T follicular helper cell (primary cell): ENCODE measurements around the gene PLXNA4.

ENCODE experiments used
- DNase-seq: peaks from one replicate; pipeline ENCODE4 v3.0.0-alpha.2; 2020; ENCODE audit warnings: low read depth

PLXNA4 gene

DNA sequence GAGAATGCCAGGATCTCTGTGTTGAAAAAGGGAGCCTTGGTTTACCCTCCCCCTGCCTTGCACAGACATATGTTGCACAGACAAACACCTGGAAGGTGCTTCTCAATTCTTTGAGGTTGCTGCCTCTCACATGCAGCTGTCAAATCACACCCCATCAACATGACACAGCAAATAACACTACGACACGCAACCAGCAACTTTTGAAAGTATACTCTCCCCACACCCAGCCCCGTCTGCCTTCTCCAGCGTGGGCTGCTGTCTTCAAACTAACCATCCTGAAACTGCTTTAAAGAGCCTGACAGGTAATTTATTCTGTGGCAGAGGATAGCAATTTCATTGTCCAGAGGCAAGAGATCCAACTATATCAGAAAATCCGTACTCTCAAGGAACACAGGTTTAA is 136.1 kb downstream of the PLXNA4 start:
- no peak for DNase-seq

DNA sequence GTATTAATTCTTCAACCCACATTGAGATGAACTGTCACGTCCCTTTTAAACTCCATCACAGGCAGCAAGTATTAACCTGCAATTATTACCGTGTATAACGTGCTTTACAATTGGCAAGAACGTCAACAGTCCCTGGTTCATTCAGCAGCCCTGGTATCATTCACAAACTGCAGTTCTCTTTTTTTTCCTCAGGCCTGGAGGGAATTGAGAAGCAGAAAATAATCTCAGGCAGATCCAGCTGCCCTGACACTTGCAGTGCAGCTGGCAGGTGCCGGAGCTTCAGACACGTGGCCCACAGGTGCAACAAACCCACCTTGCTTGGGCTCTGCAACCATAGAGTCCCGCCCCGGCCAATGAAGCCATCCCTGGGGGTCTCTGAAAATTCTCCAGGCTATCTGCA is 137.3 kb downstream of the PLXNA4 start:
- DNase-seq: no peak

DNA sequence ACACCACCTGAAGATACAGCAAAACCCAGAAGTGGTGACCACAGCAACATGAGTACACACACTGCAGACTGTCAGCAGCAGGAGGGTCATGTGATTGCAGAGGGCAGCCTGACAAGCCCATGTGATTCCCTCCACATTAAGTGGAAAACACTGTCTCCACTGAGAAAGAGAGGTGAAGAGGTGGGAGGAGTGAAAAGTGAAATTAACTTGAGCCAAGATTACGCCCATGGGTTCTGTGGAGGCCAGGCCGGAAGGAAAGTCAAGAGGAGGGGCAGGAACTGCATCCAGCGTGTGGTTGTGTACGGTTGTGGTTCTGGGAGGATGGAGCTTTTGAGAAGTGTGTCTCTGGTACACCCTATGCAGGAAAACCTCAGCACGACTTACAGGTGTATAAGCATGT is 138.5 kb downstream of the PLXNA4 start:
- DNase-seq: no peak

DNA sequence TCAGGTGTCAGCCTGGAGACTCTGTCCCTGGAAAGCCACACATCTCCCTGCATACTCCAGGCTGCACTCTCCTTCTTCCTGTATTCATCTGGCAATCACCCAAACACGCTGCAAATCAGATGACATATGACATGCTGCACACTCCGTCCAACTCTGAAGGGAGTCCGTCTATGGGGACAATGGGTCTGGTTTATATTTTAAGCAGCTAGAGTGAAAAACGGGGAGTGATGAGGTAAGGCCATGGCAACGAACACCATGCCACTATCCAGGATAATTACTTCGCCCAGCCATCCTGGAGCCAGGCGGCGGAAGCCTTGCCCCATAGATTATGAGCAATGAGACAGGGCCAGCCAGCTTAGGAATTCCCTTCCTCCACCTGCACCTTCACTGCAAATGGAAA is 140.1 kb downstream of the PLXNA4 start:
- DNase-seq: no peak

DNA sequence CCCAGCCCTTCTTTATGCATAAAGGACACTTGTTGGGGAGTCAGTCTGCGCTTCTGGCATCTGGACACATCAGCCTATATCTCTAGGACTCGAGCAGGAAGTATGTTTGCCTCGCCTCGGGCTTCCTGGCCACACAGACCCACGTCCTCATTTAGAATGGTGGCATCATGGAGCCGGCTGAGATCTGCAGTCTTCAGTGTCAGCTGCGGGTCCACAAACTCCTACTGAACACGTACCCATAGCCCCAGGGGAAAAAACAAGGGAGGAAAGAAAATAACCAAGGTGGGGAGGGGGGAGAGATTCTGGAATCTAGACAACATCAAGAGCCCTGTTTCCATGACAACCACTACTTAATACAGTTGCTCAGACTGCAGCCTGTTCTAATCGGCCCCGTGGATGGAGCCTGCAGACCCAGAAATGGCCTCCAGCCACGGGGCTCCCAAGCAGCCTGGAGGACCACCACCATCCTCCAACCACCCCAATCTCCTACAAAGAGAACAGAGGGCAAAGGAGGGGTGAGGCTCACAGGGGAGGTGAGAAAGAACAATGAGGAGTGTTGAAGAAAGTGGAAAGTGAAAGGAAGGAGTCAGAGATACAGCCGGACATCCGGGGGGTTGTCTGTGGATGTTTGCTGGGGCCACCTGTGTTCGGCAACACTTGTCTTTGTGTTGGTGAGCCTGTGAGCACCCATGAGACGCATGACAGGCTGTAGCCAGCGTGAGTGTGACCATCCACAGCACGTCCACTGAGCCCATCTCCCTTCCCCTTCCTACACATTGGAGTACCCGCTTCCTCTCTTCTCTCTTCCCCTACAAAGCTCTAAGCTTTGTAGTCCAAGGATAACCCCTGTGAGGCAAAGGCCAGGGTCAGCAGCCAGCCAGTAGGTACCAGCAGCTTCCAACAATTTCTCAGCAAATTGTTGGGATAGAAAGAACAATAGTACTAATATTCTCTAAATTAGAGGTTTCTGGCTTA is 141.0 kb downstream of the PLXNA4 start:
- no peak for DNase-seq

DNA sequence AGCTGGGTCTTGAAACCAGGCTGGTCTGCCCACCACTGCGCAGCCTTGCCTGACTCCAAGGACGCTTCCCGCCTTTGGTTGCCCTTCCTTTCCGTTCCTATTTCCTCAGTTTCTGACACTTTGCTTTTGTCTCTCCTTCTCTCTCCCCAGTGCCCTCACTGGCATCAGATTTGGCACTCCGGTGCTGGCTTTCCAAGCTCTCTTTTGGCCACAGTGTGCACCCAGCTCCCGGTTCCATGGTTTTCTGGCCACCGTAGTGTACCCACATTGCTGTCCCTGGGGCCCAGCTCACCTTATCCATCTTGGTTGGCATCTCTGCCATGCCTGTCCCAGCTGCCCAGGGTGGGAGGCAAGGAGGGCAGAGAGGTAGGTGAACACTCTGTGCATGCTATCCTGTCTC is 142.2 kb downstream of the PLXNA4 start:
- DNase-seq: no peak

DNA sequence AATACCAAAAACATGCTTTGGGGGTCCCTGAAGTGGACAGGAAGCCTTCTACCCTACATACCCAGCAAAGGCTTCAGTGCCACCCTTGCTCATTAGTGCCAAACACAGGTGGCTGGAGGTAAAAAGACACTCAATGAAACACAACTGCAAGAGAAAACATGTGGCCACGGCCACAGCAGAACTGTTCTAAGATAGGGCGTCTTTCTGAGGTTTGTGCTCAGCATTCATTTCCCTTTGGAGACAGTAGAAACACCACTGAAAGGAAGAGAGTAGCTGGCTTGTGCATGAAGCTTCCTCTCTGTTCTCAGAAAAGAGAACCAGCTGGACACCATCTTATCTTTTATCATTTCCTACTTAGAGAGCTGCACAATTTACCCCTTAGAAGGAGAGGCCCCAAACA is 143.0 kb downstream of the PLXNA4 start:
- no peak for DNase-seq

DNA sequence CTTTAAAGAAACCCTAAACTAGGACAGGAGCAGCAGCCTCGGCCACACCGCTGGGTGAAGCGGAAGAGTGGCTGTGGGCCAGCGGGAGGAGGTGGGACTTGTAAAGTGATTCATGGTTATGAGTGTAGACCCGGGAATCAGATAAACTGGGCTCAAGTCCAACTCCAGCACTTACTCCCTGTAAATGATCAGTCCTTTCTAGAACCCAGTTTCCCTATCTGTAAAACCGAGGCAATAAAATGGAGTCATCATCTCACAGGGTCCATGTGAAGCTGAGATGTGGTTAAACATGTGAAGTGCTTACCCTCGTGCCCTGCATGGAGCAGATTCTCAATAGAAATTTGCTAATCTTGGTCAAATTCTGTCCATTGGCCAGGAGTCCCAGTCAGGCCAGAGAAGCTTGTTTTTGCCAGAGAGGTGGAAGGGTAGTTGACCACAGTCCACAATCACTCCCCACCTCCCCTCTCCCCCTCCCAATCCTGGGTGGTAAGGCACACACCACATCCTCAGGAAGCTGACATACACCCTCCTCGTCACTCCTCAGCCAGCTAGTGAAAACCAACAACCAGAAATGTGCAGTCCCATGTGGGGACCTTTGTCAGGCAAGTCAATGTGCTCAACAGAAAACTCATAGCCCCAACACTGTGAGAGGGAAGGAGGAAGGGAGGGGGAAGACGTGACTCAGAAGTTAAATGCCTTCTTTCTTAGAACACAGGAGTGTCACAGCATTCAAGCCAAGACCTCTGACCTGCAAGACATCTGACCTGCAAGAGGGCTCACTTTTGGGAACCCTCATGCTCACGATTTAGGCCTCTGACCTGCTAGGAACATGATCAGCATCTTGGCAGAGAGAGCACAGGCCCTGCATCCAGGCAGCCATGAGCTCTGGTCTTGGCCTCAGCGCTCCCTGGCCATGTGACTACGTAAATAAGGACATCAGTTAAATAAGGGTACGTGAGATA is 145.1 kb downstream of the PLXNA4 start:
- DNase-seq: no peak

DNA sequence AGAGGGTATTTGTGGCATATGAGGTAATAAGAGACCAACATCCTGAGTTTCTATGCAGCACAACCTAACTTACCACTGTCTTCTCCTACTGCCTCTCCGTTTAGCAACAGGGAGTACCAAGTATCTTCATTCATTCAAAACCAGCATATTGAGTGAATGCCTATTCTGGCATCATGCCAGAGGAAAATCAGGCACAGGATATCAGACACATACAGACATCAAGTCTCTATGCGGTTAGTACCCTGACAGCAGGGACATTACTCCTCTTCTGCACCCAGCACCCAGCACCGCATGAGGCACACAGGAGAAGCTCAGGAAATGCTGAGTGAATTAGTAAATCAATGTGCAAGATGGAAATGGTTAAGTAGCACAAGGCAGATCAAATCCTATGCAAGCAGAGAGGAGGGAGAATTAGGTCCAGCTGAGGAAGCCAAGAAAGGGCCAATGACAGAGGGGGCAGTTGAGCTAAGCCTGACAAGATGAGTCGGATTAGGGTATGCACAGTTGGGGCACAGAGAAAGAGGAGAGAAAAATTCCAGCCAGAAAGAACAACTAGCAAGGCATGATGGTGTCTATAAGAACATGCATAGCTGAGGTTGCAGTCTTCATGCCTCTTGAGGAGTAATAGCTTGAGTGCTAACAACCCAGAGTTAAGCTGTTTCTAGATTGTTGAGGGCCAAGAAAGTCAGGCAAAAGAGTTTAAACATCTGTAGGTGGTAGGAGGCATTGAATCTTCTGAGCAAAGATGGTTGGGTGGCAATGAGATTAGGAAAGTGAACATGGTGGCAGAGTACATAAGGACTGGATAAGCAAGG is 146.0 kb downstream of the PLXNA4 start:
- DNase-seq: no peak

DNA sequence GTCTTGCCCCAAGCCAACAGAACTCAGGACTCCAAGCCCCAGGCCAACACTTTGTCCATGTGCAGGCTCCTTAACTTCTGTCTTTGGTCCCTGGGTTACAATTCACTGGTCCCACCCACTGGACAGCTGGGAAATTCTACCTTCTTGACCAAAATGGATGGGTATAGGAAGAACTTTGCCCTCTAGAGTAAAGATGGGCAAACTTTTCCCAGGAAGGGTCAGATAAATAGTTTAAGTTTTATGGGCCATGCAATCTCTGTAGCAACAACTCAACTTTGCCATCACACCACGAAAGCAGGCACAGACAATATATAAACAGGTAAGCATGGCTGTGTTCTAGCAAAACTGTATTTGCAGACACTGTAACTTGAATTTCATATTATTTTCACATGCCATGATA is 147.1 kb downstream of the PLXNA4 start:
- no peak for DNase-seq

DNA sequence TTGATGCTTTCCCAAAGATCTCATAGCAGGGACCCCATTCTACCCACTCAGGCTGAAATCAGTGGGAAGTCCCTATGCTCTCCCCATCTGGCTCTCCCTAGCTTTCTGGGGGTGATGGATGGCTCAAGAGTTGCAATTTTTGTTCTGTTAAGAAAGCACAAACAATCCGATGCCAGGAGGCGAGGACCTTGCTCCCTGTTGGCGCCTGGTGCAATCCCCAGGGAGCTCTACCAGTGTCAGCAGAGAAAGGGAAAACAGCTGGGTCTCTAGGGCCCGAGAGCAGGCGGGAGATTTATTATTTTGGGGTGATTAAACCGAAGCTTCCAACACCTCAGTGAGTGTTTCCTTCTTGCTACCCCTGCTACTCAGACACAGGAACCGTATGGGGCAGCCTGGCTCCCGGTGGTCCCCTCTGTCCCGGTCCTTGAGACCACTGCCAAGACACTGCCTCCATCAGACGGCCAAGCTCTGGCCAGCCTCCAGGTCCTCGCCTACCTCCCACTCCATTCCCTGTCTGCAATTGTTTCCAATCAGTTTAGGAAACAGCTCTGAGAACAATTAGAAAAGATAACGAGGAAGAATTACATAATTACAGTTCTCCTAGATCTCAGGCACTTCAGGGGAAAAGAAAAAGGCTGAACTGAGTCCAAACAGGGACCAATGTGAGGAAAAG is 147.9 kb downstream of the PLXNA4 start:
- DNase-seq: no peak

DNA sequence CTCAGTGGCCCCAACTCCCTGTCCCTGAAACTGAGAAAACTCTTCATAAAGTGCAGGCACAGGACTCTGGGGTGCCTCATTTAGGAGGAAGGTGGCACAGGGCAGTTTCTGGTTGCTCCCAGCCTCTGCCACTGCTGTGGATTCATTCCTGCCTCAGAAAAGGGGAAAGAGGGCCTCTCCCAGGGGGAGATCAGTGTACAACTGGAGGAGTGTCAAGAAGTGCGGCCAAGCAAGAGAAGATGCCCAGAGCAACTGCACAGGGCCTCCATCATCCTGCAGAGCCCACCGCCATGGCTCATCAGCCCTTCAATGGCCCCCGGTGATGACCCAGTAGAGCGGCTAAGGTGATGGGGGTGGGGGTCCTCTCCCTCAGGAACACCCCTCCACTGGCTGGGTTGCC is 150.3 kb downstream of the PLXNA4 start:
- no peak for DNase-seq

DNA sequence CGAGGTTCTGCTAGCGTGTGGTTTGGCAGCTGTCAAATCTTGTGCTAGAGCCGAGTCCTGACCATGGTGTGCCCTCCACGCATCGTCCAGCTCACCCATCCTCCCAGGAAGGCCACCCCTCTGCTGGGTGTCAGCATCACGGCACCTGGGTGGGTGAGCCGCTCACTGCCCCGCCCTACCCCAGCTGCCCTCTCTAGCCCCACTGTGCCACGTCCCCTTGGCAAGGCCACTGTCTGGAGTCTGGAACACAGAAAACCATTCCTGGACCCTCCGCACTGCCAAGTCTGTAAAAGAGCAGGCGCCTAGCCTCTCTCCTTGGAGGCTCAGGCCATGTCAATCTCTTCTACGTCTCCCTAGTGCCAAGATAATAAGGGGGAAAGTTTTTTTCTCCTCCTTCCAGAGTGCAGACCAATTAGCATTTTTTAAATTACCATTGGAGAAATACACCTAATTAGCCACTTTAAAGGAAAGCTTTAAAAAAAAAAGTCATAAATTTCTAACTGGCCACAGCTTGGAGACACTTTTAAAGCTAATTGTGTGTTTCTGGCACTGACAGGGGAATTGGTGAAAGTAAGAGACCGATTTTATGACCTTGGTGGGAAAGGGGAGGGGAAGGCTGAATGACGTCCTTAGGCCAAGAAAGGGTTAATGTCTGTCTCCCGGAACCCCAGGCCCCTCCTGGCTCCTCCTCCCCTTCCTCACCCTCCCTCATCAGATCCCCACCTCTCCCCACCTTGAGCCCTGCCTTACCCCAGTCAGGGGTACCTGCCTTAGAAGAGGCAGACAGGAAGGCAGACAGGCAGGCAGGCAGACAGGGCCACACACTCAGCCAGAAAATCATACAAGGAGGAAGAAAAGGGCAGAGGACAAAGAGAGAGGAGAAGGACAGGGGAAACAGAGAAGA is 151.2 kb downstream of the PLXNA4 start:
- no peak for DNase-seq

DNA sequence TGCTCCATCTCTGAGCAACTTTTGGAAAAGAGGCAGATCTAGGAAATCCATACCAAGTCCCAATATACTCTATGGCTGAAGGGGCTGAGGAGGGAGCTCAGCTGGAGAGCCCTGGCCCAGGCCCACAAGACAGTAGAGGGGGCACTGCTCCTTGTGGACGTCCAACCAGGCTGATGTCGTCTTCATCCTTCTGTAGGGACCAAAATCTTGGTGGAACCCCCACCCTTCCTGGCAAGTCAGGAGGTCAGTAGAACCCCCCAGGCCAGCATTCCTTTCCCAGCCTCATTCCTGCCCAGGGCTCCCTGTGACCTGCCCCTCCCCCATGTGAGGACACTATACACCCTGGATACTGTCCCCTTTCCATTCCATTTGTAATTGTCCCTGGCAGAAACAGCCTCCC is 152.0 kb downstream of the PLXNA4 start:
- no peak for DNase-seq

DNA sequence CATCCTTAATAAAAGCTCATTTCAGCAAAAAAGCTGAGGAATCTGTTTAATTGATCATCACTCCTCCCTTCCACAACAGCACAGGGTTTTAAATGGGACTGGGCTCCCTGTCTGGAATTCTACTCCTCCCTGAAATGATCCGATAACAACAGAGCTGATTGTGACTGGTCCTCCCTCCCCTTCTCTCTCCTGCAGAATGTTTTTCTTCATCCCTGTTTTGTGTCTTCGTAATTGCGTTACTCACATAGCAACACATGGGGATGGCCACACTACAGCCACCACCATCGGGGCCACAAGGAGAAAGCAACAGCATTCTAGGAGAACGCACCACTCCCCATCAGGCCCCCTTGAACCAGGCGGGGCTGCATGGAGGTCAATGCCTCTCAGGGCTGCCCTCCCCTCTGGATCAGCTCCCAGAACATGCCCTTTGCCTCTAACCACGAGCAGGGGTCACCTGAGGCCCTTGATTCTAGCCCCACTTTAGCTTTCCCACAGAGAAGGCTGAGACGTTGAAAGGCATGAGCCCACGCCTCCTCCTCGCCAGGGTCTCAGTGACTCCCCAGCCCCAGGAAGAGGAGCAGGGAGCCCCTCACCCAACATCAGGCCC is 152.6 kb downstream of the PLXNA4 start:
- DNase-seq: no peak

DNA sequence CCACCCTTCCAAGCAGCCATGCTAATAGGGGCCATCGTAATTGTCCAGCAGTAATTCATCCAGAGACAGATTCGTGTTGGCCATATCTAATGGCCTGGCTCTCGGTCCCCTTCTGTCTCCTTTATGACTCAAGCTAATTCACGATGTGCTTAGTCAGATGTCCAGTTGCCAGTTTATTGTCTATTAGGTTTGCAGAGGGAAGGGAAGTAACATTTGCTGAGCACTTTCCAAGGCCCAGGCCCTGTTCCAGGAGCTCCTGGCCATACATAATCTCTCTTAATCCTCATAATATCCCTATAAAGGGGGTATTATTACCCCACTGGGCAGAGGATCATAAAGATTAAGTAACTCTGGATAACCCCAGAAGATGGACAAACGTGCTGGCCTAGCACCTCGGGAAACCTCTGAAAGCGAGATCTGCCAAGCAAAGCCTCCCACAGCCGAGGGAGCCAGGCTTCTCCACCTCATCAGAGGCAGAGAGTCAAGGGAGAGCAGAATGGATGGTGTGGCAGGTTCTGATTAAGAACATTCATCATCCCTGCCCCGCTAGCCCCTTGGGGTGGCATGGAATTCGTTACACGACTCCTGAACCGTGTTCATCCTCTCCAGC is 153.7 kb downstream of the PLXNA4 start:
- DNase-seq: no peak

DNA sequence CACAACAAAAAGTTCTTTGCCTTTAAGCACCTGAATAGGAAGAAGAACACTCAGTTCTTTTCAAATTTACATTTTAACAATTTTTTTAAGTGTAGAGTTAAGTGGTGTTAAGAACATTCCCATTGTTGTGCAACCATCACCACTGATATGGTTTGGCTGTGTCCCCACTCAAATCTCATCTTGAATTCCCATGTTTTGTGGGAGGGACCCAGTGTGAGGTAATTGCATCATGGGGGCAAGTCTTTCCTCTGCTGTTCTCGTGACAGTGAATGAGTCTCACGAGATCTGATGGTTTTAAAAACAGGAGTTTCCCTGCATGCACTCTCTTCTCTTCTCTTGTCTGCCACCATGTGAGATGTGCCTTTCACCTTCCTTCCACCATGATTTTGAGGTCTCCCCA is 155.7 kb downstream of the PLXNA4 start:
- no peak for DNase-seq

DNA sequence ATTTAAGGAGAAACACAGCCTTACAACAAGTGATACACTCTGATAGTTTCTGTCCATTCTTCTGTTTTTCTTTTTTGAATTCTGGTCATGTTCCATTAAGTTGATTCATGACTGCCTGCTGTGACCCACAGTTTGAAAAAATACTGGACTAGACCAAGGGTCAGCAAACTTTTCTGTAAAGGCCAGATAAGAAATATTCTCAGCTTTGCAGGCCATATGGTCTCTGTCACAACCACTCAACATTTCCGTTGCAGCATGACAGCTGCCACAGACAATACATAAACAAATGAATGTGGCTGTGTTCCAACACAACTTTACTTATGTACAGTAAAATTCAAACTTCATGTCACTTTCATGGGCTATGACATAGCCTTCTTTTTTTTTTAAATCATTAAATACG is 156.7 kb downstream of the PLXNA4 start:
- no peak for DNase-seq

DNA sequence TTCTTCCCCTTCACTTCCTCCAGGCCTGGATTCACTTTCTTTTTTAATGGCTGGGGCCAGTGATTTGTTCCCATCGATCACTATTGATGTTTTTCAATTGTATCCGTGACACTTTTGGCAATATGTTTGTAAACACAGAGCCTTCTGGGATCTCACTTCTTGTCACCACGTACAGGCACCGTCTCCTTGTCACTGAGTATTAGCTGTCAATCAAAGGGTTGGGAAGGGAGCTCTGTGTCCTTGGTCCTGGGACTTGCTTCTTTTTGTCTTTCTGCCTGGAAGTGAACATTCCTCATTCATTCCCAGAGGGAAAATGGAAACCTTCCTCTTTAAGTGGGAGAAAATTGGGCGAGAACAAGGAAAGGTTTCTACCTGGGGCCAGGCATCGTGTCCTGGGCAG is 157.4 kb downstream of the PLXNA4 start:
- DNase-seq: no peak
